HG02798 (cell line): ENCODE measurements around the gene SDHAF2.
"Not testable (repeated sequence)": the region's sequence is repeated elsewhere in the genome, so short reads cannot be mapped to it uniquely, and the experiment has no call there.

ENCODE experiments used
- ATAC-seq: cut with Tn5 transposase; IDR thresholded peaks from one replicate; pipeline ENCODE4 v1.9.1; 2021; ENCODE audit warnings: mild to moderate bottlenecking; ENCODE audit not compliant: unreplicated experiment, poor library complexity

Gene SDHAF2

GRCh38 chr11:61422226-61422625, 7.7 kb upstream of the SDHAF2 start:
- ATAC-seq, result no peak

- ATAC-seq, result no peak
Measured at GRCh38 chr11:61425367-61426131, 4.4 kb upstream of the SDHAF2 start.

- peak; percentile 58 for ATAC-seq
Measured at GRCh38 chr11:61429346-61429690, 606 bp upstream of the SDHAF2 start.

DNA sequence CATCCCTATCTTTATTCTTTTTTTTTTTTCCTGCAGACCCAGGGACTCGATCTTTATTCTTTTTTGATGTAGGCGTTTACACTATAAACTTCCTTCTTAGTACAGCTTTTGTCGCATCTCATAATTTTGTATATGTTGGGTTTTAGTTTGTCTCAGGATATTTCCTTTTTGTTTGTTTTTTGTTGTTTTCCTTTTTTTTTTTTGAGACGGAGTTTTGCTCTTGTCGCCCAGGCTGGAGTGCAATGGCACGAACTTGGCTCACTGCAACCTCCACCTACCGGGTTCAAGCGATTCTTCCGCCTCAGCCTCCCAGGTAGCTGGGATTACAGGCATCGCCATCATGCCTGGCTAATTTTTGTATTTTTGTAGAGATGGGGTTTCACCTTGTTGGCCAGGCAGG, 915 bp downstream of the SDHAF2 start:
- ATAC-seq, result not testable (repeated sequence)

- no peak for ATAC-seq
Measured at GRCh38 chr11:61437496-61437895, 7.6 kb downstream of the SDHAF2 start.

GRCh38 chr11:61439615-61440014, 9.7 kb downstream of the SDHAF2 start:
- no peak for ATAC-seq

DNA sequence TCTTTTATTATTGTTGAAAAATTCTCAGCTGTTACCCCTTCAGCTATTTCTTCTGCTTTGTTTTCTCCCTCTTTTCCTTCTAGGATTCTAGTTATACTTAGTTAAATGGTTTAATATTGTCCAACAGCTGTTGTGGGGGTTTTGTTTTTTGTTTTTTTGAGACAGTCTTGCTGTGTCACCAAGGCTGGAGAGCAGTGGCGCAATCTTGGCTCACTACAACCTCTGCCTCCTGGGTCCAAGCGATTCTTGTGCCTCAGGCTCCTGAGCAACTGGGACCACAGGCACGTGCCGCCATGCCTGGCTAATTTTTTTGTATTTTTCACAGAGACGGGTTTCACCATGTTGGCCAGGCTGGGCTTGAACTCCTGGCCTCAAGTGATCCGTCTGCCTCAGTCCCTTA, 12.7 kb downstream of the SDHAF2 start:
- no peak for ATAC-seq

- no peak for ATAC-seq
Measured at GRCh38 chr11:61445516-61445915, 15.6 kb downstream of the SDHAF2 start.

GRCh38 chr11:61446211-61446651, 16.3 kb downstream of the SDHAF2 start:
- peak; percentile 75 for ATAC-seq

DNA sequence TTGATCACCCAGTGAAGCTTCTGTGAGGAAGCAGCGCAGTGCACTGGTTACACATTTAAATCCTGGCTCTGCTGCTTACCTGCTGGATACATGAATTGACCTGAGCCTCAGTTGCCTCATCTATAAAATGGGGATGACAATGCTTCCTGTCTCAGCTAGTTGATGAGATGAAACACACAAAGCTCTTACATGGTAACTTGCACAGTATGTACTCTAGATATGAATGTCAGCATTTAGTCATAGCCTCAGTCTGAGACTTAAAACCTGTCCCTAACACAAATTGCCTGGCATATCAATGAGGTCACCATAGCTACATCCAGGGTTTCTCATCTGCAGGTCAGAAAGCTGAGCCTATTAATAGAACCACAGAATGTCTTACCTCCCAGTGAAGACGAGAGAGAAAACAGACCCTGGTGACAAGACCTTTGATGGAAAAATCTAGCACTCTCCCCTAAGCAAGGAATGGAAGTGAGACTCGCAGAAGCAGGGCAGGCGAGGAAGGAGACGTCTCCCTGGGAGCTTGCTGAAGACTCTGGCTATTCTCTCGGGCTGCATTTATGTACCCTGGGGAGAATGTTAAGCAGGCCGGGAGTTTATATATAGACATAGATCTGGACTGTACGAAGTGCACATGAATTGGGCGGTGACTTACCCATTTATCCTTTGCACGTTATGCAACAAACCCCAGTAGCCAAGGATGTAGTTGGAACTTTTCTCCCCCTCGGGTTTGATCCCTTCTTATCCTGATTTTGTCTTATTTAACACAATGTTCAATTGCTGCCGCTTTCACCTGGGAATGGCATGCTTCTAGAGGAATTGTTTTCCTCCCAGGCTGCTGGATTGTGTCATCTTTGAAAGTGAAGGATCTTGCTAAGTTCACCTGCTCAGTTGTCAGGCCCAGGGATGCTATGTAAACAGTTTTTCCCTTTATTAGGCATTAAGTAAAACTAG, 18.0 kb downstream of the SDHAF2 start:
- ATAC-seq, result no peak

- no peak for ATAC-seq
Measured at GRCh38 chr11:61448552-61448927, 18.6 kb downstream of the SDHAF2 start.

GRCh38 chr11:61452825-61453224, 22.9 kb downstream of the SDHAF2 start:
- no peak for ATAC-seq

GRCh38 chr11:61453695-61454094, 23.8 kb downstream of the SDHAF2 start:
- no peak for ATAC-seq

GRCh38 chr11:61454520-61454919, 24.6 kb downstream of the SDHAF2 start:
- no peak for ATAC-seq

DNA sequence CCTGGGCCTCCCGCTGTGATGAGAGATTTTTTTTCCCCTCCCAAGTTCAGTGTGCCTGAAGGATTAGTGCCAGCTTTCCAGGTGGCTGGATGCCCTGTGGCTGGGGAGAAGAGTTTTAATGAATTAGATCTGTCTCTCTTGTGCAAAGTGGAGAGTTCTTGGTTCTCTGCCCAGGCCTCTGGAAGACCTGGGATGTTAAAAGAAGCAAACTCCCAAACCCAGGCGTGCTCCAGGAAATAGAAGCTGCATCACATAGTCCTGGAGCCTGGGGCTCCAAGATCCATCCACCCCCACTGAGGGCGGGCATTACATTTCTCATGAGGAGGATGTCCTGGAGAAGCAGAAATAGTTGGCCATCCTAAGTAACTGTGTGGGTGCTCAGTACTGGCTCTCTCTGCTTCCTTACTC, 30.6 kb downstream of the SDHAF2 start:
- ATAC-seq, result no peak

DNA sequence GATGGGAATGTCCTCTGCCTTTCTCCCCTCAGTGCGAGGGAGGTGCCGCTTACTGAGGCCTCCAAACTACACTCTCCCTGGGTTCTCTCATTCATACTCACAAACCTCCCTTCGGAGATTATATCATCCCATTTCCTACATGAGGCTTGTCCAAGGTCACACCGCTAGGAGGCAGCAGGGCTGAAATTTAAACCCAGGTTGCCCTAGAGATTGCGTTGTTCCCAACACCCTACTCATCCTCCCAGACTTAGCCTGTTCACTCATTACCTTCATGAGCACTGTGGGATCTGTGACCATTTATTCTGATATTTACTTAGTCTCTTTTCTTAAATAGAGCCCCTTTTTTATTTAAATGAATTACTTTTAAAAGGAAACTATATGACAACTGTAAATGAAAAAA, 31.1 kb downstream of the SDHAF2 start:
- ATAC-seq, result no peak

- ATAC-seq, result not testable (repeated sequence)
Measured at GRCh38 chr11:61467602-61468001, 37.7 kb downstream of the SDHAF2 start.

- ATAC-seq, result no peak
Measured at GRCh38 chr11:61468002-61468401, 38.1 kb downstream of the SDHAF2 start.

DNA sequence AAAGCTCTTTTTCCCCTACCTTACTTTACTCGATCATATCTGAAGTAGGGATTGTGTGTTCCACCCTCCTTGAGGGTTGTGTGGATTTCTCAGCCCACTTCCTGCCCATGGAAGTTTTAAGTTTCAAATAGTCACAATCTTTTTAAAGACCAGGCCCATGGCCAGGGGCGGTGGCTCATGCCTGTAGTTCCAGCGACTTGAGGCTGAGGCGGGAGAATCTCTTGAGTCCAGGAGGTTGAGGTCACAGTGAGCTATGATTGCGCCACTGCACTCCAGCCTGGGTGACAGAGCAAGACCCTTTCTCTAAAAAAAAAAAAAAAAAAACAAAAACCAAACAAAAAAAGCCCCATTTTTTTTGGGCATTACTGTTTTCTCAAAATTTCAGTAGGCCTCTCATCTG, 42.4 kb downstream of the SDHAF2 start:
- ATAC-seq, result no peak

- ATAC-seq, result no peak
Measured at GRCh38 chr11:61472868-61473267, 42.9 kb downstream of the SDHAF2 start.

- no peak for ATAC-seq
Measured at GRCh38 chr11:61473370-61474012, 43.6 kb downstream of the SDHAF2 start.
